WTC11 (cell line): ENCODE data around the gene SPECC1L. TPM values are rescaled to one million over a fixed set of nuclear protein-coding genes. Genes with fewer than 3 reads are reported as not detected.

Experiments
- ATAC-seq: fragments of 200-7000 bp; cut with Tn5 transposase; 2 replicates; pipeline ENCODE4 v1.10.0; 2021; ENCODE audit warnings: mild to moderate bottlenecking, moderate library complexity
- CTCF ChIA-PET: fragments of 300-600 bp; sonication (Branson Sonifier 250); formaldehyde crosslinking; loops from one replicate; lab custom pipeline; 2021; ENCODE audit warnings: antibody characterized with exemption; lab: Charles Lee
- POLR2A ChIA-PET: fragments of 350-600 bp; sonication (Branson Sonifier 250); formaldehyde crosslinking; loops from one replicate; lab custom pipeline; 2021; ENCODE audit warnings: antibody characterized with exemption; lab: Charles Lee
- DNase-seq: peaks from one replicate; pipeline ENCODE4 v3.0.0; 2021; ENCODE audit warnings: low spot score
- H3K27ac Mint-ChIP-seq: 2 replicates; pipeline ENCODE4 v1.8.0; 2021; ENCODE audit warnings: mixed read lengths
- H3K27me3 Mint-ChIP-seq: 2 replicates; pipeline ENCODE4 v1.8.0; 2021; ENCODE audit warnings: low read depth, mild to moderate bottlenecking, moderate library complexity, mixed read lengths
- H3K36me3 Mint-ChIP-seq: 2 replicates; pipeline ENCODE4 v1.8.0; 2021; ENCODE audit warnings: mixed read lengths
- H3K4me1 Mint-ChIP-seq: 2 replicates; pipeline ENCODE4 v1.8.0; 2022; ENCODE audit warnings: mixed read lengths
- H3K4me3 Mint-ChIP-seq: 2 replicates; pipeline ENCODE4 v1.8.0; 2021; ENCODE audit warnings: mild to moderate bottlenecking, moderate library complexity, mixed read lengths
- H3K9me3 Mint-ChIP-seq: 2 replicates; pipeline ENCODE4 v1.8.0; 2021; ENCODE audit warnings: mixed read lengths
- AR ChIP-seq: fragments of 250-450 bp; sonication (Bioruptor Pico); IDR thresholded peaks from 2 replicates; pipeline ENCODE4 v1.9.0; 2021; ENCODE audit warnings: mild to moderate bottlenecking
- ATF1 ChIP-seq: sonication (generic); formaldehyde crosslinking; IDR thresholded peaks from 2 replicates; pipeline ENCODE4 v1.8.1; 2023; ENCODE audit warnings: mild to moderate bottlenecking, moderate library complexity, missing genetic modification reagents
- CREB1 ChIP-seq: sonication (generic); formaldehyde crosslinking; IDR thresholded peaks from 2 replicates; pipeline ENCODE4 v1.8.0; 2023; ENCODE audit warnings: mild to moderate bottlenecking, missing genetic modification reagents
- EMX1 ChIP-seq: fragments of 250-450 bp; sonication (Bioruptor Pico); IDR thresholded peaks from 2 replicates; pipeline ENCODE4 v1.8.0; 2021; ENCODE audit warnings: mild to moderate bottlenecking
- ERG ChIP-seq: fragments of 250-450 bp; sonication (Bioruptor Pico); IDR thresholded peaks from 2 replicates; pipeline ENCODE4 v1.8.0; 2021; ENCODE audit warnings: mild to moderate bottlenecking
- ESRRA ChIP-seq: sonication (generic); formaldehyde crosslinking; IDR thresholded peaks from 2 replicates; pipeline ENCODE4 v1.8.1; 2022; ENCODE audit warnings: mild to moderate bottlenecking, missing genetic modification reagents, borderline replicate concordance
- FOXP1 ChIP-seq: sonication (generic); formaldehyde crosslinking; IDR thresholded peaks from 2 replicates; pipeline ENCODE4 v1.8.0; 2022; ENCODE audit warnings: missing genetic modification reagents, mild to moderate bottlenecking, moderate library complexity, borderline replicate concordance
- GABPB1 ChIP-seq: sonication (generic); formaldehyde crosslinking; IDR thresholded peaks from 2 replicates; pipeline ENCODE4 v1.8.1; 2023; ENCODE audit warnings: mild to moderate bottlenecking, missing genetic modification reagents
- HMGXB4 ChIP-seq: sonication (generic); formaldehyde crosslinking; IDR thresholded peaks from 2 replicates; pipeline ENCODE4 v1.8.1; 2023; ENCODE audit warnings: mild to moderate bottlenecking, moderate library complexity, missing genetic modification reagents
- MAX ChIP-seq: sonication (generic); formaldehyde crosslinking; IDR thresholded peaks from 2 replicates; pipeline ENCODE4 v1.8.0; 2022; ENCODE audit warnings: mild to moderate bottlenecking, missing genetic modification reagents
- MYBL2 ChIP-seq: sonication (generic); formaldehyde crosslinking; IDR thresholded peaks from 2 replicates; pipeline ENCODE4 v1.8.1; 2023; ENCODE audit warnings: mild to moderate bottlenecking, moderate library complexity, missing genetic modification reagents
- NR2C2 ChIP-seq: sonication (generic); formaldehyde crosslinking; IDR thresholded peaks from 2 replicates; pipeline ENCODE4 v1.8.0; 2022; ENCODE audit warnings: mild to moderate bottlenecking, missing genetic modification reagents
- NR3C1 ChIP-seq: sonication (generic); formaldehyde crosslinking; conservative IDR thresholded peaks from 2 replicates; pipeline ENCODE4 v1.8.1; 2023; ENCODE audit warnings: low read depth, mild to moderate bottlenecking, missing genetic modification reagents
- RELA ChIP-seq: sonication (generic); formaldehyde crosslinking; IDR thresholded peaks from 2 replicates; pipeline ENCODE4 v1.8.1; 2022; ENCODE audit warnings: missing genetic modification reagents, mild to moderate bottlenecking, borderline replicate concordance
- SMAD3 ChIP-seq: sonication (generic); formaldehyde crosslinking; IDR thresholded peaks from 2 replicates; pipeline ENCODE4 v1.8.0; 2022; ENCODE audit warnings: missing genetic modification reagents, mild to moderate bottlenecking, borderline replicate concordance
- SOX15 ChIP-seq: fragments of 250-450 bp; sonication (Bioruptor Pico); IDR thresholded peaks from 2 replicates; pipeline ENCODE4 v1.9.0; 2021; ENCODE audit warnings: mild to moderate bottlenecking
- TEAD1 ChIP-seq: sonication (generic); formaldehyde crosslinking; IDR thresholded peaks from 2 replicates; pipeline ENCODE4 v1.8.0; 2022; ENCODE audit warnings: mild to moderate bottlenecking, missing genetic modification reagents
- USF1 ChIP-seq: sonication (generic); formaldehyde crosslinking; IDR thresholded peaks from 2 replicates; pipeline ENCODE4 v1.8.0; 2022; ENCODE audit warnings: mild to moderate bottlenecking, missing genetic modification reagents
- ZMAT4 ChIP-seq: fragments of 250-450 bp; sonication (Bioruptor Pico); IDR thresholded peaks from 2 replicates; pipeline ENCODE4 v1.9.0; 2021; ENCODE audit warnings: mild to moderate bottlenecking
- ZNF138 ChIP-seq: sonication (generic); formaldehyde crosslinking; conservative IDR thresholded peaks from 2 replicates; pipeline ENCODE4 v1.8.1; 2022; ENCODE audit warnings: mild to moderate bottlenecking, moderate library complexity, missing genetic modification reagents
- ZNF219 ChIP-seq: sonication (generic); formaldehyde crosslinking; IDR thresholded peaks from 2 replicates; pipeline ENCODE4 v1.8.0; 2023; ENCODE audit warnings: missing genetic modification reagents, mild to moderate bottlenecking, borderline replicate concordance
- ZNF423 ChIP-seq: fragments of 250-450 bp; sonication (Bioruptor Pico); IDR thresholded peaks from 2 replicates; pipeline ENCODE4 v2.1.2; 2022; ENCODE audit warnings: mild to moderate bottlenecking, moderate library complexity
- ZNF671 ChIP-seq: fragments of 250-450 bp; sonication (Bioruptor Pico); IDR thresholded peaks from 2 replicates; pipeline ENCODE4 v1.8.0; 2021; ENCODE audit warnings: mild to moderate bottlenecking
- total RNA-seq: library from RNA; stranded (reverse); gene quantifications from 3 replicates; pipeline ENCODE4 v1.2.3, GENCODE V29; 2021

SPECC1L gene
- total RNA-seq, 1 experiment from 2014 or later, result 44.6 TPM

GRCh38 chr22:24400034-24400725 is 129.5 kb downstream of the SPECC1L start:
- no peak overlapping the region for H3K4me3 Mint-ChIP-seq
- no peak for ATAC-seq

GRCh38 chr22:24400726-24401596 is 130.3 kb downstream of the SPECC1L start:
- CTCF ChIA-PET, result no interaction called here
- no peak overlapping the region for H3K27ac Mint-ChIP-seq
- TF ChIP-seq CREB1 (no peak), ERG (CRISPR knock-in tag) (no peak), ZMAT4 (CRISPR knock-in tag) (no peak), RELA (CRISPR knock-in tag) (no peak), ZNF138 (no peak), MYBL2 (CRISPR knock-in tag) (no peak), TEAD1 (CRISPR knock-in tag) (no peak), GABPB1 (CRISPR knock-in tag) (no peak), HMGXB4 (CRISPR knock-in tag) (no peak), EMX1 (no peak), NR2C2 (no peak), ZNF219 (CRISPR knock-in tag) (no peak), NR3C1 (CRISPR knock-in tag) (no peak), FOXP1 (no peak), AR (CRISPR knock-in tag) (no peak), ZNF423 (CRISPR knock-in tag) (no peak), SOX15 (no peak), ZNF671 (CRISPR knock-in tag) (no peak), USF1 (no peak), ESRRA (CRISPR knock-in tag) (no peak)
- TF ChIP-seq, all 79 proteins: peak for 0
- no peak for ATAC-seq
- Mint-ChIP-seq H3K27me3 (no peaks in the 10 kb centered on the region), H3K9me3 (no peaks in the 10 kb centered on the region), H3K4me3 (no peak overlapping the region), H3K4me1 (peaks cover 5% of the 10 kb centered on the region), H3K36me3 (peaks cover 27% of the 10 kb centered on the region)
- POLR2A ChIA-PET, result interaction anchor here (0.6 kb wide), 1 partner anchor 390 kb away, joined by 3 read pairs; no protein-coding TSS in a partner anchor
- no peak for DNase-seq

More at GRCh38 chr22:24400034-24400725, 129.5 kb downstream of the SPECC1L start:
- POLR2A ChIA-PET, result interaction anchor here (0.7 kb wide), 1 partner anchor 683 kb away, joined by 3 read pairs; no protein-coding TSS in a partner anchor
- Mint-ChIP-seq H3K9me3 (no peaks in the 10 kb centered on the region), H3K27me3 (no peaks in the 10 kb centered on the region), H3K36me3 (peaks cover 31% of the 10 kb centered on the region), H3K4me1 (no peaks in the 10 kb centered on the region), H3K27ac (no peak overlapping the region)
- TF ChIP-seq SOX15, result no peak
- no peak for TF ChIP-seq MAX (CRISPR knock-in tag)
- TF ChIP-seq RELA (CRISPR knock-in tag), result no peak
- no peak for TF ChIP-seq NR3C1 (CRISPR knock-in tag)
- TF ChIP-seq NR2C2, result no peak
- TF ChIP-seq ZNF671 (CRISPR knock-in tag), result no peak
- no peak for TF ChIP-seq ATF1 (CRISPR knock-in tag)
- TF ChIP-seq GABPB1 (CRISPR knock-in tag), result no peak
- no peak for TF ChIP-seq SMAD3 (CRISPR knock-in tag)
- no peak for DNase-seq
- CTCF ChIA-PET, result interaction anchor here (1.3 kb wide), 1 partner anchor 24 kb away, joined by 3 read pairs; no protein-coding TSS in a partner anchor
